B cell (primary cell): Measurements from ENCODE around the gene IGFLR1. TPM values are rescaled to one million over a fixed set of nuclear protein-coding genes. Genes with fewer than 3 reads are reported as not detected.

Source experiments
- ATAC-seq: fragments of 200-7000 bp; cut with Tn5 transposase; one replicate; pipeline ENCODE4 v1.10.0; 2021; ENCODE audit warnings: low read depth, mild to moderate bottlenecking, moderate number of reproducible peaks, moderate library complexity
- CTCF ChIA-PET: fragments of 350-600 bp; sonication (Branson Sonifier 250); formaldehyde crosslinking; loops from one replicate; lab custom pipeline; 2021; ENCODE audit warnings: antibody characterized with exemption, inconsistent platforms; lab: Charles Lee
- POLR2A ChIA-PET: fragments of 350-600 bp; sonication (Branson Sonifier 250); formaldehyde crosslinking; loops from one replicate; lab custom pipeline; 2021; ENCODE audit warnings: antibody characterized with exemption; lab: Charles Lee
- DNase-seq: peaks from one replicate; pipeline ENCODE4 v3.0.0; 2013
- H2AFZ ChIP-seq: 2 replicates; pipeline ENCODE4 v1.6.1; 2012; ENCODE audit warnings: mild to moderate bottlenecking, low read depth, low read length; ENCODE audit not compliant: insufficient read depth, poor library complexity, severe bottlenecking
- H3K27ac ChIP-seq, 2 donors: 1 replicate in 1 of 2; 2 replicates in 1 of 2; pipeline ENCODE4 v1.5.1; 2012 to 2013; ENCODE audit warnings: low read length in 2 of 2, mild to moderate bottlenecking in 2 of 2, moderate library complexity in 1 of 2
- H3K27me3 ChIP-seq, 4 experiments: fragments of 200-600 bp in 1 of 4; sonication (generic) in 1 of 4; replicated peaks in 1 of 4; 1 replicate in 2 of 4; 2 replicates in 2 of 4; pipeline versions ENCODE4 v1.6.1 to v1.7.0; 2013 to 2016; ENCODE audit warnings: low read length in 3 of 4, mild to moderate bottlenecking in 2 of 4, mixed read lengths in 1 of 4, moderate library complexity in 1 of 4; ENCODE audit not compliant: insufficient read depth in 4 of 4, control insufficient read depth in 3 of 4; ENCODE audit errors: control extremely low read depth in 1 of 4
- H3K36me3 ChIP-seq, 2 experiments: replicated peaks in 1 of 2; 1 replicate in 1 of 2; 2 replicates in 1 of 2; pipeline versions ENCODE4 v1.6.1 to v1.7.1; 2013; ENCODE audit warnings: low read length in 1 of 2; ENCODE audit not compliant: insufficient read depth in 2 of 2, control insufficient read depth in 1 of 2; ENCODE audit errors: control extremely low read depth in 1 of 2, extremely low read depth in 1 of 2
- H3K4me1 ChIP-seq, 2 donors: fragments of 200-600 bp in 1 of 2; sonication (generic) in 1 of 2; 1 replicate in 1 of 2; 2 replicates in 1 of 2; pipeline versions ENCODE4 v1.5.1 to v1.6.1; 2013 to 2017; ENCODE audit warnings: low read length in 2 of 2; ENCODE audit not compliant: control insufficient read depth in 2 of 2, insufficient read depth in 2 of 2
- H3K4me2 ChIP-seq: replicated peaks from 2 replicates; pipeline ENCODE3; 2012; ENCODE audit warnings: mild to moderate bottlenecking, low read depth, low read length; ENCODE audit not compliant: poor library complexity, severe bottlenecking
- H3K4me3 ChIP-seq, 5 experiments: fragments of 200-600 bp in 1 of 5; sonication (generic) in 1 of 5; 1 replicate in 3 of 5; 2 replicates in 2 of 5; pipeline versions ENCODE4 v1.5.1 to v1.7.0; 2011 to 2016; ENCODE audit warnings: low read length in 4 of 5, mild to moderate bottlenecking in 4 of 5, low read depth in 2 of 5, control low read depth in 1 of 5, moderate library complexity in 1 of 5; ENCODE audit not compliant: insufficient read depth in 1 of 5; ENCODE audit errors: control extremely low read depth in 1 of 5, extremely low read depth in 1 of 5
- H3K79me2 ChIP-seq: fragments of 200-600 bp; sonication (generic); one replicate; pipeline ENCODE4 v1.6.0; 2016; ENCODE audit warnings: low read length; ENCODE audit not compliant: control insufficient read depth, insufficient read depth
- H3K9ac ChIP-seq: fragments of 200-600 bp; sonication (generic); 2 replicates; pipeline ENCODE4 v1.6.1; 2017; ENCODE audit warnings: mild to moderate bottlenecking, low read length, moderate library complexity
- H3K9me3 ChIP-seq, 3 donors: one replicate each; pipeline versions ENCODE4 v1.6.1 to v1.7.1; 2013; ENCODE audit warnings: low read length in 2 of 3; ENCODE audit not compliant: control insufficient read depth in 2 of 3, insufficient read depth in 1 of 3; ENCODE audit errors: control extremely low read depth in 1 of 3
- H4K20me1 ChIP-seq: 2 replicates; pipeline ENCODE4 v1.6.0; 2012; ENCODE audit warnings: mild to moderate bottlenecking, low read length; ENCODE audit not compliant: insufficient read depth, control insufficient read depth, poor library complexity, severe bottlenecking
- H3K27ac Mint-ChIP-seq: one replicate; pipeline ENCODE4 v1.8.0; 2021; ENCODE audit warnings: mixed read lengths
- H3K27me3 Mint-ChIP-seq: one replicate; pipeline ENCODE4 v1.8.0; 2021; ENCODE audit warnings: mixed read lengths
- H3K4me1 Mint-ChIP-seq: one replicate; pipeline ENCODE4 v1.8.0; 2021; ENCODE audit warnings: mixed read lengths
- H3K4me3 Mint-ChIP-seq: one replicate; pipeline ENCODE4 v1.8.0; 2021; ENCODE audit warnings: mixed read lengths
- H3K9me3 Mint-ChIP-seq: one replicate; pipeline ENCODE4 v1.8.0; 2022; ENCODE audit warnings: mixed read lengths; ENCODE audit not compliant: insufficient read depth
- EZH2 ChIP-seq: IDR thresholded peaks from 2 replicates; pipeline ENCODE4 v1.6.1; 2012; ENCODE audit warnings: borderline replicate concordance, low read depth, mild to moderate bottlenecking, moderate library complexity, low read length; ENCODE audit not compliant: insufficient read depth, poor library complexity, severe bottlenecking
- WGBS: methylation state at CpG from one replicate; pipeline ENCODE4 v1.1.5; 2013; ENCODE audit warnings: missing lambda C conversion rate; ENCODE audit not compliant: insufficient coverage; 5-methylcytosine and 5-hydroxymethylcytosine counted together
- intact Hi-C: fragments of 100-400 bp; cut with micrococcal nuclease; formaldehyde crosslinking; loops from one replicate; pipeline ENCODE4 v1.10.0; 2022
- polyA plus RNA-seq: library from polyadenylated mRNA; depleted of rRNA; stranded (reverse); fragments of >200 nt; gene quantifications from 2 replicates; pipeline ENCODE4 v1.2.3, GENCODE V29; 2012
- total RNA-seq, 2 donors: library from RNA; stranded (reverse); fragments of 120-200 nt in 1 of 2; gene quantifications; 1 replicate in 1 of 2; 2 replicates in 1 of 2; pipeline versions ENCODE4 v1.2.3 to v1.2.4, GENCODE V29; 2013 to 2022
- TF ChIP-seq, protein P1 (sequence below): fragments of 200-600 bp; IDR thresholded peaks from one replicate; pipeline ENCODE4 v1.8.0; 2022; ENCODE audit warnings: antibody characterized with exemption, mild to moderate bottlenecking

The IGFLR1 gene
- total and polyA plus RNA-seq, 2 donors (not counting 1 experiment from before 2014, with no cell fraction given), result 130 to 245 TPM

DNA sequence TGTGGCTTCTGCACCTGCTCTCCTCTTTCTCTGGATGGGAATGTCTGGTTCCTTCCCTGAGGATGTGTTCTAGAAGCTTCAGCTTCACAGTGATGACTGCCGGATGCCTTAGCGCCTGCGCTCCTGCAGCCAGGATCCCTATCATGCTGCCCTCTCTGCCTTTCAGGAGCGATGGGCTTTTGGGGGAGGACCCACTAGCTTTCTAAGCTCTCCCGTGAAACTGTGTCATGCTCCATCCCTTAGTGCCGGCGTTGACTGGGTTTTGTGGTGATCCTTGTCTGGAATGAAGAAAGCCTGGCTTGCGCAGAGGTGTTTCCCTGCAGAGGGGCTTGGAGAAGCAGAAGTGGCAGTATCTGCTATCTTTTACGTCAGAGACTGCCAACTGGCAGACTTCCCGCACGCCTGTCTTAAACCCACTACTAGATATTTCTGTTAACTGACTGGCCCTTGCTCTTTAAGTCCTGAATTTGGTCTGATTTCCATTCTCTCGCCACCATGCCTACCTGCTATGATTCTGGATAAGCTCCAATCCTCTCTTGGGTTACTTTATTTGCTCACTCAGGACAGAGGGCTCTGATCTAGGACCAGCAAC, 28.3 kb downstream of the IGFLR1 start:
- Mint-ChIP-seq H3K4me1 (peaks cover 68% of the 10 kb centered on the region), H3K9me3 (no peaks in the 10 kb centered on the region), H3K4me3 (peak overlapping the region; percentile 98), H3K27ac (peak overlapping the region; percentile 99), H3K27me3 (no peaks in the 10 kb centered on the region)
- H3K4me3 ChIP-seq, result peak overlapping the region in 4 of 5 experiments; percentile 39 to 76 (median 51)
- H3K4me1 ChIP-seq, result peaks cover 37 to 82% of the 10 kb centered on the region in 2 donors
- H2AFZ ChIP-seq, result no peak overlapping the region
- no peaks in the 10 kb centered on the region for H3K36me3 ChIP-seq
- peak overlapping the region; percentile 85 for H3K27ac ChIP-seq
- WGBS, result 85% methylated on average over 12 of the region's 12 CpGs
- TF ChIP-seq EZH2, result no peak
- TF ChIP-seq, protein P1, sequence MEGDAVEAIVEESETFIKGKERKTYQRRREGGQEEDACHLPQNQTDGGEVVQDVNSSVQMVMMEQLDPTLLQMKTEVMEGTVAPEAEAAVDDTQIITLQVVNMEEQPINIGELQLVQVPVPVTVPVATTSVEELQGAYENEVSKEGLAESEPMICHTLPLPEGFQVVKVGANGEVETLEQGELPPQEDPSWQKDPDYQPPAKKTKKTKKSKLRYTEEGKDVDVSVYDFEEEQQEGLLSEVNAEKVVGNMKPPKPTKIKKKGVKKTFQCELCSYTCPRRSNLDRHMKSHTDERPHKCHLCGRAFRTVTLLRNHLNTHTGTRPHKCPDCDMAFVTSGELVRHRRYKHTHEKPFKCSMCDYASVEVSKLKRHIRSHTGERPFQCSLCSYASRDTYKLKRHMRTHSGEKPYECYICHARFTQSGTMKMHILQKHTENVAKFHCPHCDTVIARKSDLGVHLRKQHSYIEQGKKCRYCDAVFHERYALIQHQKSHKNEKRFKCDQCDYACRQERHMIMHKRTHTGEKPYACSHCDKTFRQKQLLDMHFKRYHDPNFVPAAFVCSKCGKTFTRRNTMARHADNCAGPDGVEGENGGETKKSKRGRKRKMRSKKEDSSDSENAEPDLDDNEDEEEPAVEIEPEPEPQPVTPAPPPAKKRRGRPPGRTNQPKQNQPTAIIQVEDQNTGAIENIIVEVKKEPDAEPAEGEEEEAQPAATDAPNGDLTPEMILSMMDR, result no peak
- no peaks in the 10 kb centered on the region for H3K9me3 ChIP-seq
- ATAC-seq (no peak), DNase-seq (peak; percentile 52)
- H3K27me3 ChIP-seq, result no peaks in the 10 kb centered on the region
- intact Hi-C loops, result loop anchor here (10.0 kb wide), 2 partner anchors 191 to 369 kb away; partner anchors contain the start of genes FFAR1, HCST, NFKBID and TYROBP
- peaks cover 30% of the 10 kb centered on the region for H3K79me2 ChIP-seq
- ChIA-PET CTCF (interaction anchor here (2.7 to 6.5 kb wide), 3 partner anchors 11 to 21 kb away, joined by 15 to 123 read pairs (median 40); no protein-coding TSS in a partner anchor), POLR2A (interaction anchor here (1.5 to 4.6 kb wide), 2 partner anchors 12 to 17 kb away, joined by 6 to 53 read pairs; no protein-coding TSS in a partner anchor)
- H3K4me2 ChIP-seq, result peak overlapping the region; percentile 94
- H4K20me1 ChIP-seq, result peaks cover 9% of the 10 kb centered on the region
- H3K9ac ChIP-seq, result peak overlapping the region; percentile 58

DNA sequence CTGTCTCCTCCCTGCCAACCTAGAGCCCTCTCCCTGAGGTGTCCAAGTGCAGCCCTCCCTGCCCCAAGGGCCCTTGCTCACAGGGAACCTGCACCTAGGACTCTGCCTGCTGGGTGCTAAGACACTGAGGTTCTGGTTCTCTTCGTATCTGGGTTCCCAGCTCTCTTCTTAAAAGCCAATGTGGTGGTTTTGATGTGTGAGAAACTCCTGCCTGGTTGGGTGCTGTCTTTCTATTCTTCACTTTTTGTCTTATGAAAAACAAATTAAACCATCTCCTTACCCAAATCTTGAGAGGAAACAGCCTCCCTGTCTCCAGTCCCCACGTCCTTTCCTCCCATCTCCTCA, 28.8 kb downstream of the IGFLR1 start:
- intact Hi-C loops, result loop anchor here (10.0 kb wide), 2 partner anchors 191 to 369 kb away; partner anchors contain the start of genes FFAR1, HCST, NFKBID and TYROBP
- no peak for TF ChIP-seq EZH2
- TF ChIP-seq, protein P1, result no peak
- no peak for DNase-seq
- peaks cover 3% of the 10 kb centered on the region for H4K20me1 ChIP-seq
- peaks cover 64% of the 10 kb centered on the region for H3K4me1 Mint-ChIP-seq
- ATAC-seq, result no peak
- no peaks in the 10 kb centered on the region for H3K27me3 ChIP-seq
- H3K4me1 ChIP-seq, result peaks cover 33 to 76% of the 10 kb centered on the region in 2 donors
- H3K27ac ChIP-seq, result peak overlapping the region; percentile 85
- H3K9me3 Mint-ChIP-seq, result no peaks in the 10 kb centered on the region
- no peak overlapping the region for H2AFZ ChIP-seq
- peak overlapping the region in 4 of 5 experiments; percentile 39 to 76 (median 51) for H3K4me3 ChIP-seq
- H3K79me2 ChIP-seq, result peaks cover 25% of the 10 kb centered on the region
- ChIA-PET CTCF (interaction anchor here (2.6 to 6.5 kb wide), 4 partner anchors 11 to 21 kb away, joined by 8 to 123 read pairs (median 28); no protein-coding TSS in a partner anchor), POLR2A (interaction anchor here (1.4 to 4.6 kb wide), 3 partner anchors 11 to 29 kb away, joined by 4 to 53 read pairs (median 6); partner anchors contain the start of gene IGFLR1)
- no peaks in the 10 kb centered on the region for H3K27me3 Mint-ChIP-seq
- H3K9ac ChIP-seq, result peak overlapping the region; percentile 58
- H3K4me3 Mint-ChIP-seq, result peak overlapping the region; percentile 98
- peak overlapping the region; percentile 94 for H3K4me2 ChIP-seq
- H3K9me3 ChIP-seq, result no peaks in the 10 kb centered on the region
- H3K27ac Mint-ChIP-seq, result peak overlapping the region; percentile 99
- WGBS, result 70% methylated on average over 1 of the region's 2 CpGs
- H3K36me3 ChIP-seq, result no peaks in the 10 kb centered on the region
